ENCODE results near the gene GPR55.

- no peak for TF ChIP-seq CTCF (IDR thresholded peaks at IDR 0.05 in 8 of 11, conservative IDR thresholded peaks at IDR 0.05 in 3 of 11)
- TF ChIP-seq POLR2AphosphoS5 (IDR thresholded peaks at IDR 0.05): no peak
- TF ChIP-seq POLR2A (IDR thresholded peaks at IDR 0.05): no peak
Measured at GRCh38 chr2:230912046-230912445, 13.0 kb downstream of the GPR55 start.
